ENCODE results near the gene MRPS6. TPM values are rescaled to one million over a fixed set of nuclear protein-coding genes. Genes with fewer than 3 reads are reported as not detected.

Gene MRPS6
- total and polyA plus RNA-seq, 2 of the 4 experiments (the other 2 are of a cell fraction): 7.5 to 35.1 TPM

DNA sequence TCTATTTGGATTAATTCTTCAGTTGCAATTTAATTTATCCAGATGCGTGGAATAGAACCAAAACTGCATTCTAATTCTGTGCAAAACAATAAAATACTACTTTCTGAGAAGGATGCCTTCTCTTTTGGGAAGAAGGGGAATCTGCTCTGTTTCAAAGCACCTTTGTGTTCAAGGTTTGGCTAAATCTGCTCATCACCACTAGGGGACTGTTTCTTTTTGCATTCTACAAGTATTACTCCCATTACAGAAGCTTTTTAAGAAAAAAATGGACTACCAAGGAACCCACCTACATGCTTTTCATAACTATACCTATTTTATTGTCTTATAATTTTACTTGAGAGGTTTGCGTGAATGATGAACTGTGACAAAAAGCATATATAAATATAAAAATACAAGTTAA lies 18.2 kb downstream of the MRPS6 start:
- dilution Hi-C loops (cut with HindIII; ENCODE audit: low sequenced_read_pairs, unreplicated experiment) (no loop called here), in situ Hi-C loops (cut with MboI; ENCODE audit: low sequenced_read_pairs) (loop anchor here (5.0 kb wide), 1 partner anchor 169 kb away; no protein-coding TSS in a partner anchor), intact Hi-C loops (cut with micrococcal nuclease) (no loop called here)
- Histone ChIP-seq H2AFZ (replicated peaks; ENCODE audit: low read length, poor library complexity) (no peak overlapping the region), H3K4me3 (ENCODE audit: insufficient read depth, low read depth, low read length) (no peak overlapping the region), H3K14ac (replicated peaks; ENCODE audit: low read depth, low read length) (no peak overlapping the region), H3K27me3 (ENCODE audit: control insufficient read depth, insufficient read depth, low read length) (no peaks in the 10 kb centered on the region), H4K20me1 (ENCODE audit: insufficient read depth, low read length) (peaks cover 18% of the 10 kb centered on the region), H4K5ac (ENCODE audit: low read depth, low read length) (no peak overlapping the region), H3K9me1 (ENCODE audit: insufficient read depth, low read length) (peaks cover 17% of the 10 kb centered on the region), H3K27ac (ENCODE audit: insufficient read depth, low read length) (no peak overlapping the region), H4K91ac (ENCODE audit: insufficient read depth, low read depth, low read length) (no peak overlapping the region), H3K4ac (ENCODE audit: low read depth, low read length) (no peak overlapping the region), H3K9ac (ENCODE audit: low read depth, low read length) (no peak overlapping the region), H3K56ac (ENCODE audit: extremely low read depth, insufficient read depth, low read length) (no peak overlapping the region), H3K9me3 (ENCODE audit: control insufficient read depth, insufficient read depth, low read length) (no peaks in the 10 kb centered on the region), H3K36me3 (ENCODE audit: control insufficient read depth, insufficient read depth, low read length) (peaks cover 7% of the 10 kb centered on the region), H2BK15ac (ENCODE audit: low read depth, low read length) (no peak overlapping the region), H2BK20ac (ENCODE audit: low read depth, low read length) (no peak overlapping the region), H2AK9ac (replicated peaks; ENCODE audit: low read depth, low read length, poor library complexity) (no peak overlapping the region), H3K79me1 (ENCODE audit: low read depth in 1 of 2, low read length in 2 of 2) (peaks cover 33 to 66% of the 10 kb centered on the region in 2 experiments), H3K23ac (ENCODE audit: low read depth, low read length) (no peak overlapping the region), H3K4me2 (ENCODE audit: low read depth, low read length) (no peak overlapping the region), H2BK5ac (ENCODE audit: low read depth, low read length, poor library complexity, severe bottlenecking) (no peak overlapping the region), H3K4me1 (ENCODE audit: control insufficient read depth, insufficient read depth, low read length) (peaks cover 8% of the 10 kb centered on the region), H2BK120ac (ENCODE audit: low read depth, low read length) (no peak overlapping the region), H2AK5ac (ENCODE audit: low read depth, low read length) (no peak overlapping the region), H4K8ac (ENCODE audit: low read depth in 2 of 2, low read length in 2 of 2) (no peak overlapping the region), H3K18ac (ENCODE audit: low read depth, low read length) (no peak overlapping the region)
- ATAC-seq (ENCODE audit: low read depth) (no peak), DNase-seq (no peak)
- no TSS peak for BruUV-seq (replicated peaks)
- ChIA-PET CTCF (no interaction called here), POLR2A (ENCODE audit: unreplicated experiment) (no interaction called here)
- no CpG with 5 or more reads among the region's 2 CpGs for WGBS, 2 experiments (ENCODE audit: extremely low coverage in 2 of 2, insufficient read length in 1 of 2)
- TF ChIP-seq, protein P1, sequence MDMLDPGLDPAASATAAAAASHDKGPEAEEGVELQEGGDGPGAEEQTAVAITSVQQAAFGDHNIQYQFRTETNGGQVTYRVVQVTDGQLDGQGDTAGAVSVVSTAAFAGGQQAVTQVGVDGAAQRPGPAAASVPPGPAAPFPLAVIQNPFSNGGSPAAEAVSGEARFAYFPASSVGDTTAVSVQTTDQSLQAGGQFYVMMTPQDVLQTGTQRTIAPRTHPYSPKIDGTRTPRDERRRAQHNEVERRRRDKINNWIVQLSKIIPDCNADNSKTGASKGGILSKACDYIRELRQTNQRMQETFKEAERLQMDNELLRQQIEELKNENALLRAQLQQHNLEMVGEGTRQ (IDR thresholded peaks at IDR 0.05; ENCODE audit: low read depth, low read length): no peak
- TF ChIP-seq CHD1 (IDR thresholded peaks at IDR 0.05; ENCODE audit: low read depth, low read length) (no peak), RCOR1 (IDR thresholded peaks at IDR 0.05; ENCODE audit: insufficient replicate concordance, low read length) (no peak), FOS (IDR thresholded peaks at IDR 0.05; ENCODE audit: low read depth, low read length) (no peak), MAFK (IDR thresholded peaks at IDR 0.05; ENCODE audit: low read depth, low read length) (no peak), MXI1 (IDR thresholded peaks at IDR 0.05; ENCODE audit: borderline replicate concordance, low read depth, low read length) (no peak), BHLHE40 (IDR thresholded peaks at IDR 0.05; ENCODE audit: low read depth, low read length) (no peak), NFE2L2 (IDR thresholded peaks at IDR 0.05; ENCODE audit: low read depth, low read length) (no peak), SMC3 (IDR thresholded peaks at IDR 0.05; ENCODE audit: low read depth, low read length) (no peak), CEBPB (IDR thresholded peaks at IDR 0.05; ENCODE audit: low read depth, low read length) (no peak), MAZ (IDR thresholded peaks at IDR 0.05; ENCODE audit: borderline replicate concordance, low read depth, low read length) (no peak), POLR2A (IDR thresholded peaks at IDR 0.05; ENCODE audit: low read depth, low read length) (no peak), RAD21 (IDR thresholded peaks at IDR 0.05; ENCODE audit: low read length) (no peak), RFX5 (IDR thresholded peaks at IDR 0.05; ENCODE audit: low read depth, low read length) (no peak)
- TF ChIP-seq, protein P2, sequence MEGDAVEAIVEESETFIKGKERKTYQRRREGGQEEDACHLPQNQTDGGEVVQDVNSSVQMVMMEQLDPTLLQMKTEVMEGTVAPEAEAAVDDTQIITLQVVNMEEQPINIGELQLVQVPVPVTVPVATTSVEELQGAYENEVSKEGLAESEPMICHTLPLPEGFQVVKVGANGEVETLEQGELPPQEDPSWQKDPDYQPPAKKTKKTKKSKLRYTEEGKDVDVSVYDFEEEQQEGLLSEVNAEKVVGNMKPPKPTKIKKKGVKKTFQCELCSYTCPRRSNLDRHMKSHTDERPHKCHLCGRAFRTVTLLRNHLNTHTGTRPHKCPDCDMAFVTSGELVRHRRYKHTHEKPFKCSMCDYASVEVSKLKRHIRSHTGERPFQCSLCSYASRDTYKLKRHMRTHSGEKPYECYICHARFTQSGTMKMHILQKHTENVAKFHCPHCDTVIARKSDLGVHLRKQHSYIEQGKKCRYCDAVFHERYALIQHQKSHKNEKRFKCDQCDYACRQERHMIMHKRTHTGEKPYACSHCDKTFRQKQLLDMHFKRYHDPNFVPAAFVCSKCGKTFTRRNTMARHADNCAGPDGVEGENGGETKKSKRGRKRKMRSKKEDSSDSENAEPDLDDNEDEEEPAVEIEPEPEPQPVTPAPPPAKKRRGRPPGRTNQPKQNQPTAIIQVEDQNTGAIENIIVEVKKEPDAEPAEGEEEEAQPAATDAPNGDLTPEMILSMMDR (conservative IDR thresholded peaks at IDR 0.05; ENCODE audit: low read depth, low read length): no peak
- TF ChIP-seq, protein P3, sequence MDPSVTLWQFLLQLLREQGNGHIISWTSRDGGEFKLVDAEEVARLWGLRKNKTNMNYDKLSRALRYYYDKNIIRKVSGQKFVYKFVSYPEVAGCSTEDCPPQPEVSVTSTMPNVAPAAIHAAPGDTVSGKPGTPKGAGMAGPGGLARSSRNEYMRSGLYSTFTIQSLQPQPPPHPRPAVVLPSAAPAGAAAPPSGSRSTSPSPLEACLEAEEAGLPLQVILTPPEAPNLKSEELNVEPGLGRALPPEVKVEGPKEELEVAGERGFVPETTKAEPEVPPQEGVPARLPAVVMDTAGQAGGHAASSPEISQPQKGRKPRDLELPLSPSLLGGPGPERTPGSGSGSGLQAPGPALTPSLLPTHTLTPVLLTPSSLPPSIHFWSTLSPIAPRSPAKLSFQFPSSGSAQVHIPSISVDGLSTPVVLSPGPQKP (IDR thresholded peaks at IDR 0.05; ENCODE audit: borderline replicate concordance, low read depth, low read length): no peak
